ENCODE data around the gene ABCB4.

ABCB4 gene

DNA sequence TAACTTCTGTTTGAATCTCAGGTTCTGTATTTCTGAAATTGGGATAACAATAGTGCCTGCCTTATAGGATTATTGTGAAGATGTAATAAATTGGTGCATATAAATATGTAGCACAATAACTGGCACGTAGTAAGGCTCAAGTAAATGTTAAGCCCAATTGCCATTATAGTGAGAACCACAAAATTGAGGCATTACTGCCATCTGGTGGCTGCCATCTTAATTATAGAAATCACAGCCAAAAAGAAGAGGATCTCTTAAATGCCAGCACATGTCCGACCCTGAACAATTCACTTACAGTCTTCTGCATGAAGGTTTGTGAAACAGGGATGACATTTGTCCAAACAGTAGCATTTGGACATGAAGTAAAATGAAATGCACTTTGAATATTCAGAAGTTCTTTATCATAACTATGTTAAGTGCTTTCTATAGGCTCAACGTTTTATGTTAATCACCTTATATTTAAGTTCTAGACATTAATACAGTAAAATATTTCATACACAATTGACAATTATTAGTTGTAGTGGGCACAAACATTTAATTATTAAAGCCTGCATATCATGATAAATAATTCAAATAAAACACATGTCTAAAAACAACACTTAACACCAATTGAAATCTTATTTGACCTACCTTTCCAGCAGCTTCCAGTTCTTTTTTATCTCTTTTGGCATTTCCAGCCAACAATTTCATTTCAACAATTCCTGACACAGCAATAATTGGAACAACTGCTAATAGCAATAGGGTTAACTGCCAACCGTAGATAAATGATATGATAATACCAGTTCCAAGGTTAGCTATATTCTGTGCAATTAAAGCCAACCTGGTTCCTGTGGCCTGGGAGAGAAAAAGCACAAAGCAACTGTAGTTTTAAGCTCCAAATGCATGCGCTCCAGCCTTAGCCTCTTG is 58.5 kb downstream of the ABCB4 start:
- DNase-seq = peak; percentile 60

DNA sequence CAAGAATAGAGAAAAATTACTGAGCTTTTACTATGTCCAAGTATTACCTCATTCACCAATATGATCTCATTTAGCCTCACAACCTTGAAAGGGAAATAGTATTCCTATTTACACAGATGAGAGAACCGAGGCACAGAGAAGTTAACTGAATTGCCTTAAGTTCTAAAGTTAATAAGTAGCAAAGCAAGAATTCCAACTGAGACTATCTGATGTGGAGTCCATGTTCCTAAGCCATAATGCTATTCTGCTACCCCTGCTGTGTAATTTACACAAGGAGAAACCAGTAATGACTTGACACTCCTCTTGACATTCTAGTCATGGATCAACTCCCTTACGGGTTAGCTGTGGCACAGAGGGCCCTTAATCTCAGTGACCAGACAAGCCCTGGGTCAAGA is 60.7 kb downstream of the ABCB4 start:
- DNase-seq = no peak

DNA sequence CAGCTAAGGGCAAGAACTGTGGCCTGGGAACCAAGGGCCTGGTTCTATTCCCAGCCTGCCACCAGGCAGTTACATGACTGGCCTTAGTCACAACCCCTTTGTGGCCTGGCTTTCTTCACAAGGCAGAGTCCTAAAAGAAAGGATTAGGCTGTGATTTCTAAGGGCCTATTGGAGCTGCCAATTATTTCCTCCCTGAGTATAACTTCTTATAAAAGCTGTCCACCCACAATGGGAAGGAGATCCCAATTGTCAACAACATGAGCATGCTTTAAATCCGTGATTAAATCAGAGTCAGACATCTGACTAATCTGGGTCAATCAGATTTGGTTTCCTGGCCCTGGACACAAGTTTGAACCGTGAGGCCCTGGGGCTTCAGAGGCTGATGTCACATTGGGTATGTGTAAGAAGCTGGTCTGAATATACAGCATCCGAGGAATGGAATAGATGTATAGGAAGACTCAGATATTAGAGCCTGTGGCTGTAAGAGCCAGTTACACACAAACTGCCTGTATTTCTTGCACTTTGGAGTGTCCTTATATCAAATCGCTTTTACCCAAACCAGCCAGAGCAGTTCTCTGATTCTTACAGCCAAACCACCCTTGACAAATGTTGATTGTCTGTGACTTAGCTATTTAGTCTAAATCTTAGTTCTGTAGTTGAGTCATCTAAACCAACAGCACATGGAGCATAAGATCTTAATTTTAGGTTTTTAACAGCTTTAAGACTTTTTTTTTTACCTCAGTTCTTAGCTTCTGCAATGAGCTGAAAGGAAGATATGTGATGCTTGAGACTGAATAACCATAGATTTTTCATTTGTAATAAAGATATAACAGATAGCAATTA is 61.3 kb downstream of the ABCB4 start:
- DNase-seq = no peak

DNA sequence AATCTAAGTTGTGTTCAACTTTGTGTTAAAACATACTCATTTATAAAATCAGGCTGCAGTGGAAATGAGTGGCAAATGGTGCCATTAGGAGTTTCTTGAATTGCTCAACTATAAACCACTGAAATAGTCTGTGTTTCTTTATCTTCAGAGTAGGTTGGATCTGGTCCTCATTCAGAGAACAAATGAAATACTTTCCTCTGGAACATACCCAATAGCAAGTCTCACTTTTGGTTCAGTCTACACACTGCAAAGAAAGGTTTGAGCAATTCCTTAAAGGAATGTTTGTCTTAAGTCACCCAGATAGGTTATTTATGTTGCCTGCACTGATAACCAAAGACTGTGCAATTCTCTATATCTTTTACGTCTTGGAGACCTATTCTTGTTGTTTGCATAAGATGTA is 62.5 kb downstream of the ABCB4 start:
- DNase-seq = no peak

DNA sequence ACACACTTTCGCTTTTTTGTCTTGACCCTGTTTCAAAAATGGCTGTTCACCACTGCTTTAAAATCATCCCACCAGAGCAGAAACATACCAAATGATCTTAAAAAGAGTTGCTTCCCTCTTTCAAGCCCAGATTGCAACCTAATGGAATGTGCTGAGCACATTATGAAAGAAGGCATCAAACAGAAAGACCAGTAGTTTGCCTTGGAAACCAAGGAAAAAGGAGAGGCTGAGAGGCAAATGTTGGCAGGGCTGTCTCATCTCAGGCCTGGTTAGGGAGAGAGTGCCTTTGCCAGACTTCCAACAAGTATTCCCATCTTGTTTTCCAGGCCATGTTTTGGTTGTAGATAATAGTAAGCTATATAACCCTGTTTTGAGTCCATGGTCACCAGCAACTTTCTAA is 64.3 kb downstream of the ABCB4 start:
- DNase-seq = no peak

DNA sequence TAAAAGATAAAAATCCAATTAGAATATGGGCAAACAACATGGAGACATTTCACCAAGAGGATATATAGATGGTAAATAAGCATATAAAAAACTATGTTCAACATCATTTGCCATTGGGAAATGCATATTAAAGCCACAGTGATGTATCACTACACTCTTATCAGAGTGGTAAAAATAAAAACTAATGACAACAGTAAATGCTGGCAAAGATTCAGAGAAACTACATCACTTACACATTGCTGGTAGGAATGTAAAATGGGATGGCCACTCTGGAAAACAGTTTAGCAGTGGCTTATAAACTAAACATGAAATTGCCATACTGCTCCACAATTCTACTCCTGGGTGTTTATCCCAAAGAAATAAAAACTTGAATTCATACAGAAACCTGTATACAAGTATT is 70.8 kb downstream of the ABCB4 start:
- DNase-seq = no peak

DNA sequence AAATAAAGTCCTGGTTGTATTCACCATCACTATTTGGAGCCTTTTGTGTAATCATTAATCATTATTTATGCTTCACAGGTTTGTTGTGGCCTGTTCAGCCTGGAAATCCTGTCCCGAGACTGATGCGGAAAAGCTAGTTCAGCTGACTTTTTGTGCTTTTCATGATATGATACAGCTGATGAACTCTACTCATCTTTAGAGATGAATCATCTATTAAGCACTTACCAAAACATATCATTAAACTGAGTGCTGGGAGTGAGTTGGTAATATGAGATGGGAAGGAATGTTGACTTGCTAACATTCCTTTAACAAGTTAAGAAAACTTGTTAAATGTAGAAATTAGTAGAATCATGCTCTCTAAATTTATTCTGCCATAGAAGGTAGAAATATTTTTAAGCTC is 77.0 kb downstream of the ABCB4 start:
- no peak for DNase-seq

DNA sequence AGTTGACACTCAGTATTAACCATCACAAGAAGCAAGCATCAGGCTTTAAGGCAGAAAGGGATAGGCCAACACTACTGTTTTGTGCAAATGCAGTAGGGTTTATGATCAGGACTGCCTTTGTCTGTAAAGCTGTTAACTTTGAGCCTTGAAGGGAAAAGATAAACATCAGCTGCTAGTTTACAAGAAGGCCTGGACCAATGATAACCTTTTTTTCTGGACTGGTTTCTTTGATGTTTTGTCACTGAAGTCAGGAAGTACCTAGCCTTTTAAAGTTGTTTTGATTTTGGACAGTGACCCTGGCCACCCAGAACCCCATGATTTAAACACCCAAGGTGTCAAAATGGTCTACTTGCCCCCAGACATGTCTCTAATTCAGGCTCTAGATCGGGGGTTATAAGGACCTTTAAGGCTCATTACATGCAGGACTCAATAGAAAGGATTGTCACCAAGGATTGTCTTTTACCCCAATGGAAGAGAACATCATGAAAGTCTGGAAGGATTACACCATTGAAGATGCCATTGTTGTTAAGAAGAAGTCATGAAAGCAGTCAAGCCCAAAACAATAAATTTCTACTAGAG is 79.9 kb downstream of the ABCB4 start:
- no peak for DNase-seq

DNA sequence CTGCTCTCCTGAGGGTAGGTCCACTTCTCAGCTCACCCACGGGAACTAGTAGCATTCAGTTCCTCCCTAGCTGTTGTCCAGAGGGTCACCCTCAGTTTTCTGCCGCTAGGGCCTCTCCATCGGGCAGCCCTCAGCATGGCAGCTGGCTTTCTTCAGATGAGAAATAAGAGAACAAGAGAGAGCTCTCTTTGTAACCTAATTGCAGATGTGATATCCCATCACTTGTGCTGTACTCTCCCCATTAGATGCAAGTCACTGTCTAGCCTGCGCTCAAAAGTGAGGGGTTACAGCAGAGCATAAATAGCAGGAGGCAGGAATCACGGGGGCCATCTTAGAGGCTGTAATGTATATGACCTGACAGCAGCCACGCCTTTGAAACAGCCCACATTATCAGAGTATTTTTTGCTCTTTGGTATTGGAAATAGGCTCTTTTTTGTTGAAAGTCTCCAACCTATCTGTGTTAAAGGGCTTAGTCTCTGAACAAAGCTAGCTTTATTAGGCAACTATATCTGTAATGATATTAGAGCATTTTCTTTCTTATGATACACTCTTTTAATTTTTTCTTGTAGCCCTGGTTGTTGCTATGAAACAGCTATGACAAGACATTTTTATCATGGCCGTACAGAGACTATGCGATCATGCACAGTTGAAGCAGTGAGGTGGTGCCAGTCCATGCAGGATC is 84.3 kb downstream of the ABCB4 start:
- no peak for DNase-seq

DNA sequence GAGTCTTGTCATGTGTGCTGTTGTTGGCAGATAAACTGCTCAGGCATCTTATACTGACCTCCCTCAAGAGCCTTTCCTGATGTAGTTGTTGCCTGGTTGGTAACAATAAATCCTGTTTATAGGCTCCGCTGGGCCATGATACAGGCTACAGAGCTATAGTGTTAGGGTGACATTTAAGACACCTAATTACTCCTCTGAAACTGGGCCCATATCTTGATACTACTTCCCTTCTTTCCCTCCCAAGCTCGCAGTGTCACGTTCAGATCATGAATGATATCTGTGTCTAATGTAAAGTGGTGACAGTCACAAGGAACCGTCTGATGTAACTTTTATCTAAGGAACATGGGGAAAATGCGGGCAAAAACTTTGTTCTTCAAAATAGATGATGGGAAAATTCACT is 94.6 kb downstream of the ABCB4 start:
- DNase-seq = no peak

DNA sequence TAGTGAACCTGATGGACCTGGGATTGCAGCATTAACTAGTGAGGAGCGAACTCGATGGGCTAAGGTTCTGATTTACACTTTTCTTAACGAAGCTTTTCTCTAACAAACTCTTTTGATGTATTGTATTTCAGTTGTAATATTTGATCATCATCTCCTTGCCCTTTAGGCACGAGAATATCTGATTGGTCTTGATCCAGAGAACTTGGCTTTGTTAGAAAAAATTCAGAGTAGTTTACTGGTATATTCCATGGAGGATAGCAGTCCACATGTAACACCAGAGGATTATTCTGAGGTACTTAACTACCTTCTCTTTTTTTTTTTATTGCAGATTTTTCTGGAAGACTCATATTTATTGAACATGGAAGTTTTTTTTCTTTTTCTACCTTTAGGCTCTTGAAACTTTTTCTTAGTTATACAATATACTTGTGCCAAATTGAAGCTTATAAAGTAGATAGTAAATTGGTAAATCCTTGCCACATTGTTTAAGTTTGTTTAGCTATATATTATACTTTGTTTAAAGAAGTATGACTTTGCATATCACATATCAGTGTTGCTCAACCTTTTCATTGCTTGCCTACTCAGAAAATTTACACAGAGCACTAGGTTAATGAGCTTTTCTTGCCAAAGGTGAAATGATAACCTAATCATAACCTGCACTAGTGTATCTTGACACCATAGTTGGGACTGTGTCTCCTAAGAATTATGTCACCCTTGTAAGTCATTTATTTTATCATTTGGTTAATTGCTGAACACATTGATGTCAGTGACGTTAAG is 99.6 kb downstream of the ABCB4 start:
- no peak for DNase-seq

DNA sequence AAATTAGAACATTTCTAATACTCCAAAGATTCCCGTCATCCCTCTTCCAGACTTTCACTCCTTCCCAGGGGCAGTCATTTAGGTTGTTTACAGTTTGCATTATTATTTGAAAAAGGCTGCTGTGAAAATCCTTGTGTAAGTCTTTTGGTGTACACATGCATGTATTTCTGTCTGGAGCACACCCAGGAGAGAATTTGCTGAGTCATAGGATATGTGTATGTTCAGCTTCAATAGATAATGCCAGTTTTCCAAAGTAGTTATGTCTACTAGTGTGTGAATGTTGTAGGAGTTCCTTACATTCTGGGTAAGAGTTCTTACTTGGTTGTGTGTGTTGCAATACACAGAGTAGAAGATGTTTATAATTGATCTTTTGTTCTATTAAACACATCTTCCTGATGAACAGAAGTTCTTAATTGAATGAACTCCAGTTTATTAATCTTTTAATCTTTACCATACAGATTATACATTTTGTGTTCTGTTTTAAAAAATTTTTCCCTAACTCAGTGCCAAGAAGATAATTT is 104.8 kb downstream of the ABCB4 start:
- DNase-seq = no peak

DNA sequence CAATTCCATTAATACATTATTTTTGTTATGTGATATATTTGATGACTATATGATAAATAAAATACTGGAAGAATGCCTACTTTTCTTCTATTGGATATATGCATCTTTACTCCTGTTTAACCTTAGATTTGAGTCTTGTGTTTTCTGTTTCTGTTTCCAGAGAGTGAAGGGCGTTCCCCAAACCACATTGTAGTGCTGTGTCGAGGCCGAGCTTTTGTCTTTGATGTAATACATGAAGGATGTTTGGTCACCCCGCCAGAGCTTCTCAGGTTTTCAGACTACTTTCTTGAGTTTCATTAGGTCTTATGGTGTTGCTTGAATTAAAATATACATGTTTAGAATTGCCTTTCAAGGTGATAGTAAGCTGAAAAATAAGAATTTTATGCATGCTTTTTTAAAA is 106.3 kb downstream of the ABCB4 start:
- DNase-seq = peak; percentile 4

DNA sequence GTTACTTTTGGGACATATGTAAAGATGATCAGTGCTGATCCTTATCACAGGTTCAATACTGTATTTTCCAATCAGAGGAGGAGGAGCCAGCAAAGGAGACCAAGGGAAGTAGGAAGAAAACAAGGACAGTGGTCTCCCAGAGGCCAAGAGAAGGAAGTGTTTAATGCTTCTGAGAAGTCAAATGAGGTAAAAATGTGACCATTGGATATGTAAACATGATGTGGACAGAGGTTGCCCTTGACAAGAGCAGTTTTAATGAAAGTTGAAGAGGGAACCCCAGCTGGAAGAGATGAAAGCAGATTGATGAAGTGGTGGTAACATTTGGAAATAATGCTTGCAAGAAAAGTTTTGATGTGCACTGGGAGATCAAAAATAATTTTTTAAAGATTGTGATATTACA is 111.2 kb downstream of the ABCB4 start:
- DNase-seq = no peak

DNA sequence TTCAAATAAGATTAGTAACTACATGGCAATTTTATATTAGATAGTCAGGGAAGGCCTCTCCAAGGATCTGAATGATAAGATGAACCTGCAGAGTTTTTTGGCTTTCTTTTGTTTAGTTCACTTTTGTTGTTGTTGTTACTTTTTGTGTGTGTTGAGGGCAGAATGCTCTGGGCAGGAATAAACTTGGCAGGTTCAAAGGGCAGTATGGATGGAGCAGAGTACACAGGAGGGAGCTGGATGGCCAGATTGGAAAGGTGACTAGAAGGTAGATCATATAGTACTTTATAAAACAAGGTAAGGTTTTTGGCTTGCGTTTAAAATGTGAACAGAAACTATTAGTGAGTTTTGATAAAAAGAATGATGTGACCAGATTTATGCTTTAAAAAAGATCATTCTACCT is 112.1 kb downstream of the ABCB4 start:
- DNase-seq = no peak

DNA sequence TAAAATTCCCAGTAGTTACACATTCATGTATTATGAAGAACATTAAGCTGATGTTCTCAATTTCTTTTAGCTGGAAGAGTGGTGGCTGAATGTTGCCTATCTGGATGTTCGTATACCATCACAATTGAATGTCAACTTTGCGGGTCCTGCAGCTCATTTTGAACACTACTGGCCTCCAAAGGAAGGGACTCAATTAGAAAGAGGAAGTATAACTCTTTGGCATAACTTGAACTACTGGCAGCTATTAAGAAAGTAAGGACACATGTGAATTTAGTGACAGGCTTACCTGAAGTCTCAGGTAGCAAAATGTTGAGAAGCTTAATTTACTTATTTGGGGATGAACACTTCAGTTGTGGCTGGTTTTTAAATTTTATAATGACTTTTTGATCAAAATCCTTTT is 114.2 kb downstream of the ABCB4 start:
- DNase-seq = no peak

DNA sequence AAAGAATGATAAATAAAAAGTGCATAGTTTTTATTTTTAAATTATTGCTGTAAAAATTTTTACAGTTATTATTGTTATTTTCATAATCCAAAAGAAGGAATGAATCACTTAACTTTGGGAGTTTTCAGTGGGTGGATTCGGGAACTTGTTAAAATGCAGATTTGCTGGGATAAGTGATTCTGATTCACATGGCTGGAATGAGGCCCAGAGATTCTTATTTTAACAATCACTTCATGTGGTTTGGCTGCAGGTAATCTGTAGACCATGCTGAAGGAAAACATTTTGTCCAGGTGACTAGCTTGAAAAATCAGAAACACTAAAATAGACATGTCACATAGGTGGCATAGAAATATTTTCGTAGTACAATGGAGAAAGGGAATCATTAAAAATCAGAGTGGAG is 116.1 kb downstream of the ABCB4 start:
- DNase-seq = no peak

DNA sequence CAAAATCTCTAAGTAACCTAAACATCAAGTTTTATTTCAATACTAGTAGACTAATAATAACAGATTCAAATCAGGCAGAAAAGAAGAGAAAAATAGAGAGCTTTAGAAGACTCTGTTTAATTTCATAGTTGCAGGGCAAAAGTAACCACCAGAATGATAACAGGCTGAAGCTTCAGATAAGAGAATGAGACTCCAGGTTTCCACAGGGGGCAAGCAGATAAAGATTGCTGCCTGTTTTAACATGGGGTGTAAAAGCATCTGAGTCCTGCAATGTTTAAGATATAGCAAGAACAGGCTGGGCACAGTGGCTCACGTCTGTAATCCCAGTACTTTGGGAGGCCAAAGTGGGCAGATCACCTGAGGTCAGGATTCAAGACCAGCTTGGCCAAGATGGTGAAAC is 119.0 kb downstream of the ABCB4 start:
- no peak for DNase-seq

DNA sequence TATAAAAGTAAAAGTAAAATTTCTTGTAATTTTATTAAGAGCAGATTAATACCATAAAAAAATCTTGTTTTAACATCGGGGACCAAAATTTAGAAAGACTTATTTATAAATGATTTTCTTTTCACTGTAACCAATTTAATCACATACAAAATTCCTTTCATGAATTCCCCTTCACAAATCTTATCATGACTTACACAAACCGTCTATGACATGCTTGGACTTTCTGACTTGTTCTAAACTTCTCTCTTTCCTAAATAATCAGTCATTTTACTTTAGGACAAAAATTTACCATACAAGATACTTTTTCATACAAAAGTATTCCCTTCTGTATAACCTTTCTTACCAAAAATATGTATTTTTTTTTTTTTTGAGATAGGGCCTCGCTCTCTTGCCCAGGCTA is 120.7 kb downstream of the ABCB4 start:
- DNase-seq = no peak

All from T-helper 9 cell (primary cell).